ENCODE measurements around the gene HOXC10.

- TF ChIP-seq CTCF (conservative IDR thresholded peaks at IDR 0.05 in 1 of 2, IDR thresholded peaks at IDR 0.05 in 1 of 2; ENCODE audit: extremely low read depth in 1 of 2, insufficient read depth in 1 of 2, low read depth in 1 of 2, low read length in 2 of 2), result peak; percentile 56 to 70
- no peak for TF ChIP-seq EZH2 (IDR thresholded peaks at IDR 0.05; ENCODE audit: borderline replicate concordance, low read length)
Observed at GRCh38 chr12:53989227-53990113, 4.5 kb downstream of the HOXC10 start.

Data from mammary epithelial cell (primary cell).